Measurements from ENCODE around the gene NGF.

- no peak for TF ChIP-seq CTCF (IDR thresholded peaks at IDR 0.05)
- no peak for TF ChIP-seq POLR2A (IDR thresholded peaks at IDR 0.05)
Observed at GRCh38 chr1:115363171-115363570, 25.1 kb upstream of the NGF start.
